Measurements from ENCODE around the gene ERC2.
"Not testable (repeated sequence)": the region's sequence is repeated elsewhere in the genome, so short reads cannot be mapped to it uniquely, and the experiment has no call there.

Gene ERC2

DNA sequence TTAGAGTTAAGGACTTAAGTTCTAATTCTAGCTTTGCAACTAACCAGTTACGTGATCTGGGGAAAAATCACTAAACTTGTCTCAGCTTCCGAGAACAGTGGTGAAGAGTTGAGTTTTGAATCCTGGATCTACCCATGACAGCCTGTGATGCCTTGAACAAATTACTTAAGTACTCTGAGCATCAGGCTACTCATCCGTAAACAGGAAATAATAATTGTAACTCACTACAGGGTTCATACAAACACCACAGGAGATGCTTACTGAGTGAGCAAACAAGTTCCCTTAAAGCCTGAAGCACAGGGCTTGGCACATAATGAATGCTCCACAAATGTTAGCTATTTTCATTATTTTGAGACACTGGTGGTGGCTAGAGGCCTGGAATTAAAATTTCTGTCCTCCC, 158.8 kb downstream of the ERC2 start:
- no peak for DNase-seq (ENCODE audit: low read depth)

DNA sequence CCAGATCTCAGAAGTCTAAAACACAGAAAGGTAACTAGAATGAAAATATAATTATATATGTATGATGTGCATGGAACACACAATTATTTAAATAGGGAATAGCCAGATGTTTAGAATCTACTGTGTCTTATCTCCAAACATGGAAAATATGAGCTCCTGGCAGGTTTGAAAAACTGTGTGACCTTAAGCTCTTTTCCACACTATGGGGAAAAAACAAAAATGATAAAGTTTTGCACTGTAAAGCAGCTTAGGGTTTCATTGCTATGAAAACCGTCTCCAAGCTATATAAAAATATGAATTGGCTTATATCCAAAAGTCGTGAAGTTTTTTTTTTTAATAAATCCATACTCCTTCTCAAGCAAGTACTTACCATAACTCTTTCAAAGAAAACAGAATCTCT, 159.8 kb downstream of the ERC2 start:
- DNase-seq (ENCODE audit: low read depth), result no peak

- no peak for DNase-seq (ENCODE audit: low read depth)
These were observed 164.2 kb downstream of the ERC2 start for GRCh38 chr3:56304069-56304468.

DNA sequence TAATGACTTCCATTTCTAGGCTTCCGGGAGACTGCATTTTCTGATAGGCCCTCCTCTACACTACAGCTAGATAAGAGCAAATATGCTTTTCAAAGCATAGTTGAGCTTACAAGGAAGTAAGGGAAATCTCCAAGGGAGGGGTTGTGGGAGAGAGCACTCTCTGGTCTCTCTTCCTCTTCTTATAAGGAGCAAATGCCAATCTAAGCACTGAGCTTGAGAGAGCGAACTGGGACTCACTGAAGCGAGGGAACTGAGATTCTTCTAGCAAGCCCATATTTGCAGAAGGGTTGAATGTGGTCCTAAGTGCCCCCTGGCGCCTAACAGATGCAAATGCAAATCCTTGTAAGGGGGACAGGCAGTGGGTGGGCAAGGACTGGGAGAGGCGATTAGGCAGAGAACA, 164.8 kb downstream of the ERC2 start:
- no peak for DNase-seq (ENCODE audit: low read depth)

DNA sequence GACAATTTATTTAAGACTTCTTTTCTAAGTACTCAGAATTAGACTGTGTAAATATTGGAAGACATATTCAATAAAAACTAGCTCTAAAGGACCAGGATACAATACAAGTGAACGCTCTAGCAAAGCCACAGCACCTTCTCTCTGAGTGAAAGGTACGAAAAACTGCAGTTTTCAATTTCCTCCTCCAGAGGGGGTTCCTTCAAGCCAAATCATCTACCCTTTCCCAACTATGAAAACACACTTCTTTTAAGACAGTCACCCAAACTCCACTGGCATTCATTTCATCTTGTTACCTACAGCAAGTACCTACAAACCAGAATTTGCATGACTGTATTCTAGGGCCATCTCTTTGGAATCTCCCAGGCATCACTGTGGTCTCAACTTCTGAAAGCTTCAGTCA, 165.8 kb downstream of the ERC2 start:
- no peak for DNase-seq (ENCODE audit: low read depth)

DNA sequence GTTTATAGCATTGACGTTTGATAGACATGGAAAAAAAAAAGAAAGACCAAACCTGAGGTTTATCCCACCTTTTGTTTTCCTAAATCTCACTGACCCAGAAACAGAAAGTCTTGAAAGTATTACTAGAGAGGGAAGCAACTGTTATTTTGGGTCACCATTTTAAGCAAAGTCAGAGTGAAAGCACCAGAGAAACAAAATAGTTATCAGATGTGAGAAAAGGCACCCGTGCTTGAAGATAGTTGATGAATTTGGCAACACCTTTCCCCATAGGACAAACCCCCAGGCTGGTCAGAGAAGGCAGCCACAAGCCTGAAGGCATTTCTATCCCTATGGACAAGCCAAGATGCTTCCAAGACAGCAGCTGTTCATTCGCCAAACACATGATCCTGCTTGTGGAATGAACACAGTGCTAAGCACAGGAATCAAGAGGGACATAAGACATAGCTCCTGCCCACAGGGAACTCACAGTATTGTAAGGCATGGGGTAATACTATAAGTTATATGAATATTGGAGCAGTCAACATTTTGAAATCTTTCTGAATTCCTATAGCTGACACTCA, 170.9 kb downstream of the ERC2 start:
- no peak for DNase-seq (ENCODE audit: low read depth)

DNA sequence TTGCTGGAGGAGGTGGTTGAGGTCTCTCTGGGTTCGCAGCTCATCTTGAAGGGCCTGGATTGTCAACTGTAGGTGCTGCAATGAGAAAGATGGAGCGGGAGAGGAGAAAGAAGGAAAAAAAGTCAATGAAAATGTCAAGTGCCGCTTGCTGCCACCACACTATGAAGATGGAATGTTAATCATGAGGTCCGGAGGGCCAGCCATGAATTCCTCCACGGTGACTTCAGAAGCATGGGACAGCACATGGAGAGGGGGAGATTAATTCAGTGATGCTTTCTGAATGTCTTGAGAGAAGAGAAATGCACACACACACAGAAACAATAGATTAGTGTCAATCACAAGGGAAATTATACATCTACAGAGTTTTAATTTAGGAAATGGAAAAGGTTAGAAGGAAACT, 171.9 kb downstream of the ERC2 start:
- no peak for DNase-seq (ENCODE audit: low read depth)

GRCh38 chr3:56295161-56295560, 173.1 kb downstream of the ERC2 start:
- no peak for DNase-seq (ENCODE audit: low read depth)

DNA sequence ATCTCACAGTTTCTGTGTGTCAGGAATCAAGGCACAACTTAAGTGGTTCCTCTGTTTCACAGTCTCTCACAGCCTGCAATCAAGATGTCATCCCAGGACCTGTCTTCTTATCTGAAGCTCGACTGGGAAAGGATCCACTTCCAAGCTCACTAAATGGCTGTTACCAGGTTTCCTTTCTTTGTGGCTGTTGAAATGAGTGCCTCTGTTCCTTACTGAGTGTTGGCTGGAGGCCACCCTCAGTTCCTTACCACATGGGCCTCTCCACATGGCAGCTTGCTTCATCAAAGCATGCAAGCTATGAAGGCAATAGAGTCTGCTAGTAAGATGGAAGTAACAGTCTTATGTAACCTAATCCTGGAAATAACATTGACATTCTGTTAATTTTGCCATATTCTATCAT, 174.0 kb downstream of the ERC2 start:
- DNase-seq (ENCODE audit: low read depth), result no peak

GRCh38 chr3:56291953-56292352, 176.3 kb downstream of the ERC2 start:
- no peak for DNase-seq (ENCODE audit: low read depth)

DNA sequence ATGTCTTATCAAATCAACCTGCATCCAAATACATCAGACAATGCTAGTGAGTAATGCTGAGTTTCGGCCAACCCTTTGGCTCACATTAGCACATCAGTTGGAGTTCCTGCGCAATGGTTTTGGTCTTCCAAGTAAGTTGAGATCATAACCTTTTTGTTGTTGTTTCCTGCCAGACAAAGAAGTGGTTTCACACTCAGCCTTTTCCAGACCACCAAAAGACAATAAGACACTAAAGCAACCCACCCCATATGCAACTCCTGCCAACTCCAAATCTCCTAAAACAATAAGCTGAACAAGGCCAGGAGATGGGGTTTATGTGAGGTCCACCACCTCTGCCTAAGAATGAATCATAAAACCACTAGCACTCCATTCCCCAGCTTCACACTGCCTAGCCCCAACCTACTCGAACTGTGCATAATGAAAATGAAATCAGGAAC, 177.0 kb downstream of the ERC2 start:
- DNase-seq (ENCODE audit: low read depth), result no peak

DNA sequence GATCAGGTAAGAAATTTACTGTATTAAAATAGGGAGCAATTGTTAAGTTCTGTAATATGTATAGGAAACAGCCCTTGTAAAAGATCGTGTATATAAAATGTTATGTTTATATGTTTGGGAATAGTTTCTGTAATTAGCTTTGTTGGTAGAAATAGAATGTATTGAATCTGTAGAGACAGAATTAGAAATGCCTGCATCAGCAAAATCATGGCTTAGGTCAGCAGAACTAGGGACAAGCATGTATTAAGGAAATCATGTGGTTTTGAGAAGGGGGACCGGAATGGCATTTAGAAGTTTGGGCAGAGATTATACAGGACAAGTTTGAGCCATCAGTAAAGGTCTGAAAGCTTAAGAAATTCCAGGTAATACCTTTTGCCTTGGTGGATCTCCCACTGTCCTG, 177.9 kb downstream of the ERC2 start:
- no peak for DNase-seq (ENCODE audit: low read depth)

- DNase-seq (ENCODE audit: low read depth), result no peak
These were observed 180.0 kb downstream of the ERC2 start for GRCh38 chr3:56288258-56288657.

DNA sequence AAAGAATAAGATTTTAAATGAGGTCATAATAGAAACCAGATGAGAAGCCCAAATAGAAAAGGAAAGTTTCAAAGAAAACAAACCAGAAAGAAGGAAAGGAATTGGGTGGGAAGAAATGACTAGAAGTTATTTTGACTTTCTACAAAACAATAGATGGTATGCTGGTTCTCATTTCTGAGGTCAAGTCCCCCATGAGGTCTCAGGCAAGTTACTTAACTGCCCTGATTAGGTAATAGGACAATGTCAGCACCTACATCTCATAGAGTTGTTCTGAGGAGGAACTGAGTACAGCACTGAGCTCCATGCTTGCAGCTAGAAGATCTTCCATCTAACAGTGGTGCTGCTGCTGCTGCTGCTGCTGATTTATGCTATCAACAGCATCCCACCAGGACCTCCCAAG, 185.9 kb downstream of the ERC2 start:
- no peak for DNase-seq (ENCODE audit: low read depth)

DNA sequence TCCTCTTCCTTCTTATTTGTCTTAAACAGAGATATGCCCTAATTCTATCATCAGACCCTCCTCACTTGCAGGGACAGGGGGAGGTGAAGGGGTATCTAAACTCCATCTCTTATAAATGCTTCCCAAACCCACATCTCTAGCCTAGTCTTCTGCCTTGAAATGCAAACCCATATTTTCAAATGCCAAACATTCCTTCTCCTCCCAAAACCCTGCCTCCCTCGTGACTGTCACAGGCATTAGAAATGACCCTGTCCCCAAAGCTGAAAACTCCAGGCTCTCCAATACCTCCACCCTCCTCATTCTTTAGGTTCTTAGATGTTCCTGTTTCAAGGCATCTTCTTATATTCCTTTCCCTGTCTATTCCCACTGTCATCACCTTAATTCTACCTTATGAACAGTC, 191.0 kb downstream of the ERC2 start:
- DNase-seq (ENCODE audit: low read depth), result no peak

- DNase-seq (ENCODE audit: low read depth), result no peak
These were observed 193.1 kb downstream of the ERC2 start for GRCh38 chr3:56275120-56275519.

DNA sequence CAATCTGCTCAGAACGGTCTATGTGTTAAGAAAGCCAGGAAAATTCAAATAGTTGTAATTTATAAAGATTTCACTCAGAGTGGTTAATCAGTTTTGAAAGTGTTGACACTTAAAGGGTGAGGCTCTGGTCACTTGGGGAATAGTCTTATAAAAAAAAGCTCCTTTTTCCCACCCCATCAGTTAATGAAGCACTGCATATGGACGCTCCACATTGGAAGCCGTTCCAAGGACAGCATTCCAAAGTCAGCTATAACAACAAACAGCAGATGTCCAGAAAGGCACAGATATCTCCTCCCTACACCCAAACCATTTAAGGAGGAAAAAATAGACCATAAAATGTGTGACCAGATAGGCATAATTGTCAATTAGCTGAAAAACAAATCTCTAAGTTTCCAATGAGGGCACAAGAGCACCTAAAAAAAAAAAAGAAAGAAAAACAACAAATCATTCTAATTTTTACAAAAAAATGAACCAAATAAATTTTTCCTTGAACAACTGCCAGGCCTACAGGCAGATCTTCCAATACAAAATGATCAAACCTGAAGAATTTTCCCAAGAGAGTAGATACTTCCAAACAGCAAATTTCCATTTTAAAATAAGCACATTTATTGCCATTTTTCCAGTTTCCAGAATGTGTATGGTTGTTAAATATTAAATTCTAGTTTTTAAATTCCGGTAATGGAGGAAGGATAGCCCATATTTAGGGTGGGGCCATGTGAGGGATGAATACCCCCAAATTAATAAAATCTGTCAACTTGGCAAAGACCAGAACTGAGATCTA, 198.3 kb downstream of the ERC2 start:
- no peak for DNase-seq (ENCODE audit: low read depth)

DNA sequence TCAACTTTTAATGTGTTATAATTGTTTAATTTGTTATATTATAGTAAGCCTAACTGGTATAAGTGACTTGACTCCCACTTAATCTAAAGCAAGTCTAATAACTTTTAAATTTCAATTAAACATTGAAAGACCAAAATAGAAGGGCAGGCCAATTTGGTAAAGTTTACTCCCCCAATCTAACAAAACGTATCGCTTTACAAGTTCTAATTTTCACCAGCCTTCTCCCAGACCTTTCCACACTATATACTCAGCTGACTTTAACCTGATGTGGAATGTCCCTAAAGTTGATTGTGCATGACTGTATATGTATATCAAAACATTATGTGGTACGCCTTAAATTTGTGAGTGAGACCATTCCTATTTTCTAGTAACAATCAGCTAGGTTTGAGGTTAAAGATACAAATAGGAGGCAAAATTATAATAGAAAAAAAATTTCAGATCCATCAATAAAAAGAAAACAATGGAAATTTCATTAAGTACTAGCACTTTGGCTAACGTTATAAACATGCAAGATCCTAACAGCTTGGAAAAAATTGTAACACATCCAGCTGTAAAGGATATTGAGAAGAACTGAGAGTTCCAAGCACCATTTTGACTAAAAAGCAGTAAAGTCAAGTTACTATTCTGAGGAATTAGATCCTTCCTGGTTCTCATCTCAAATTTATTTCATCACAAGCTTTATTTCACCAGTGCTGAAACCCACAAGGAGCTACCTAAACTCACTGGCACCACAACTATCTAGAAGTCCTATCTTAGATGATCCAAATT, 199.5 kb downstream of the ERC2 start:
- no peak for DNase-seq (ENCODE audit: low read depth)

DNA sequence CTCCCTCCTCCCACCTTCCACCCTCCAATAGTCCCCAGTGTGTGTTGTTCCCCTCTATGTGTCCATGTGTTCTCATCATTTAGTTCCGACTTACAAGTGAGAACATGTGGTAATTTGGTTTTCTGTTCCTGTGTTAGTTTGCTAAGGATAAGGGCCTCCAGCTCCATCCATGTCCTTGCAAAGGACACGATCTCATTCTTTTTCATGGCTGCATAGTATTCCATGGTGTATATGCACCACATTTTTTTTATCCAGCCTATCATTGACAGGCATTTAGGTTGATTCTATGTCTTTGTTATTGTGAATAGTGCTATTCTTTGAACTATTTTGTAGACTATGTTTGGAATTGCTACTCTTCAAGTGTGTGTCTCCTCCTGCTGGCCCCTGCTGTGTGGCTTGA, 206.4 kb downstream of the ERC2 start:
- not testable (repeated sequence) for DNase-seq (ENCODE audit: low read depth)

DNA sequence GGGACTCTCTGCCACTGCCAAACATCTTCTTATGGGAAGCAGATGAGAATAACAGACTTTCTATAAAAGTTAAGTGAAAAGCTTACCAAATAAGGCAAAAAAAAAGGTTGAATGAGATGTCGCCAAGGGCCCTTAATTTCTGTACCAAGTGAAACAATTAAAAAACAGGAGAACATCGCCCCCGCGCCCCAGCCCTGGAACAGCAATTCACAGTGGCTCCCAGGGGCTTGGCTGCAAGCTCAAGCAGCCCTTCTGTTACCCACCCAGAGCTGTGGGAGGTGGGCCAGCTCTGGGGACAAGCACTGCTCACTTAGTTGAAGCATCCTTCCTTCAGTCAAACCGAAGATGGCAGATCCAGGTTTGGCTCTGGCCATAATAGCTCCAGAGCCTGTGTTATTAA, 208.0 kb downstream of the ERC2 start:
- DNase-seq (ENCODE audit: low read depth), result no peak

- DNase-seq (ENCODE audit: low read depth), result no peak
These were observed 210.4 kb downstream of the ERC2 start for GRCh38 chr3:56257826-56258225.

DNA sequence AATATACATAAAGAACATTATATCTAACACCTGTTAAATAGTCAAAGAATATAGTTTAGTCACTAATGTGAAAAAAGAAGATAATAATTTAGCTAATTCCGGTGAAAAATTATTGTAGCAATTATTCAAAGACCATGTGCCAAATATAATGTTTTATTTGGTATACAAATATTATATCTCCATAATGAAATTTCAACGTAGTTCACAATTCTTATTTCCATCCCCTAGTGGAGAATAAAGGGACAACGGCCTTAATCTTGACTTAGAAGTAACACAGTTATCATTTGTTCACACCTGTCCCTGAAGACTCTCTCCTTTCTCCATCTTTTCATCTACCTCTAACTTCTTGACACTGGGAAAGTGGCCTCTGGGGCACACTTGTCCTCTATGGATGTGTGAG, 213.4 kb downstream of the ERC2 start:
- no peak for DNase-seq (ENCODE audit: low read depth)

DNA sequence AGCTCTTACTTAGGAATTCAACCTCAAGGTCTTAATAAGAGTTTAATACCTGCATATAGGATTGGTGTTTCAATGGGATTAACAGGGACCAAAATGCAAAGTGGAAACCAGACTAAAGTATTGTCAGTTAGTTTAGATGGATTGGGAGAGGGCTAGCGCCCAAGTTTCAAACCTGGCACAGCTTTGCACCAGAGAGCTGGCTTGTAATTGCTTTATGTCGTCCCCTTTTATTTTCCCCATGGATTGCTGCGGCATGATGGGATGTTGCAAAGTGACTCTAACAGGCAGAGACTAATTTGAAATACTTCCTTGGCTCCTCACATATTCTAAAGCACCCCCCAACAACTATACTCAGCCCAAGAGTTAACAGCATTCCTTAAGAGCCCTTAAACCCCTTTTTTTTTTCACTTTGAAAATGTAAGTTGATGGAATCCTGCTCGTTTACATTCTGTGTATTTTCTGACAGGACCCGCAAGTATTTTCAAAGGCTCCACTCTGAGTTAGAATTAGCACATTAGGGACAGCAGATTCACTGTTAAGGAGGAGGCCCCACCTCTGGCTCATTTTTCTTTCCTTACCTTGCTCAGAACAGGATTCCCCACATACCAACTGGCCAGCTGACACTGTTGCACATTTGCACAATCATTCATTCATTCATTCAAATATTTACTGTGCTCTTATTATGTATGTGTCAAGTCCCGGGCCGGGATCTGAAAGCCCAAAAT, 214.2 kb downstream of the ERC2 start:
- no peak for DNase-seq (ENCODE audit: low read depth)
